ENCODE measurements around the gene DBH.
A peak's percentile ranks its signal among the peaks of the same experiment; 100 is the strongest.

Gene DBH

DNA sequence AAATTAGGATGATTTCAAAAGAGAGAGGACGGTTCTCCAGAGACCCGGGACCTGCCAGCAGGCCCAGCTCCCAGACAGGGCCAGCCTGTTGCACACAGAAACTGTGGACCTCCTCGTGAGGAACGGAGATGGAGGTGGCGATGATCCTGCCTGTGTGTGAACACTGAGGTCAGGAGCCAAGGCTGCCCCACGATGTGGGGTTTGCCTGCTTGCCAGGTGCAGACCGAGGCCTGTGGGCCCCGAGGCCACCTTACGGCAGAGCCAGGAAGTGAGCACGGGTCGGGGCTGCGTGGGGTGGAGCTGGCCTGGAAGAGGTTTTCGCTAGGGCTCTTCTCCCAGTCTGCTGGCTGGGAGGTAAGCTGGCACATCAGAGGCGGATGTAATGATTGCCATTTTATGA is 31.3 kb upstream of the DBH start:
- DNase-seq (ENCODE audit: low read depth in 2 of 2), result no peak

DNA sequence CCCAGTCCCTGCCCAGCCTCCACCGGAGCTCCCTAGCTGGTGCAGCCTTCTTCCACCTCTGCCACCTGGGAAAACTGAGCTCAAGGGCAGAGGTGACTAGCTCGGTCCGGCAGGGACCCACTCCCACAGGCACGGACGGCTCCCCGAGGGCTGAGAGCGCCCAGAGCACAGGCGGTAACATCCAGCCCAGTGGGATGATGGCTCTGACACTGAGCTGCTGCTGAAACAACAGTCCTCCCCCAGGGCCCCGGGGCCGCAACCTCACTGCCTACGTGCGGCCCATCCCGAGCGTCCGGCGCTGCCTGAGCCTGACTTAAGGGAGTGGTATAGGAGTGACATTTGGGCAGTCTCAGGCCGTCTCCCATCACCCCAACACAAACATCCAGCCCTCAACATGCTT is 30.7 kb upstream of the DBH start:
- no peak for DNase-seq (ENCODE audit: low read depth in 2 of 2)

DNA sequence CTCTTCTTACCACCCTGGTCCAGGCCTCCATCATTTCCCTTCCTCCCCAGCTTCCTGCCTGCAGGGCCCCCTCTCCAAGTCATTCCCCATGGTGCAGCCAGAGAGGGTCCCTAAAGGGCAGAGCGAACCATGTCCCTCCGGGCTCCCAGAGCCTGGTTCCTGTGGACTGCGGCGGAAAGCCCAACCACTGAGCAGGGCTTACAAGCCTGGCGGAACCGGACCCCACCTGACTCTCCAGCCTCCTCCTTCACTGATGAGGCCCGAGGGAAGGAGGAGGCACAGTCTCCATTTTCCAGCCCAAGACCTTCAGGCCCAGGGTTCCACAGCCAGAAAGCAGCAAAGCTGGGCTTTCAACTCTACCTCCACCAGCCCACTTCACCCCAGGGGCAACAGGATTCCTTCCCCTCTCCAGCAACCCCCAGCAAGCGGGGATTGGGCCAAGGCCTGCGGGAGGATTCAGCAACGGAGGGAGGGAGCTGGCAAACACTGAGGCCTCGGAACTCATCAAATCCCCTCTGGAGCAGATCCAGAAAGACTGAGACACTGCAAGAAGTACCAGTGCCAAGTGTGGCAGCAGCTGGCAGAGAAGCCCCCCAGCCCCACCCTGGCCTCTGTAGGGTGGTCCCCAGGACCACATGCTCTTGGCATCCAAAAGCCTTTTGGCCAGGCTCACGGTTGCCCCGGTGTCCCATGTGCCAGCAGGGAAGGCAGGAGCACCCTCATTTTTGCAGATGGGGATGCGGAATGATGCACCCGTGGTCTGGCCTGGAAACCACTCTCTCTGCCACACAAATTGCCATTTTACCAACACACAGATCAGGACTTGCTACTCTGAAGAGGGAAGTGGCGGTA is 30.1 kb upstream of the DBH start:
- no peak for DNase-seq (ENCODE audit: low read depth in 2 of 2)

DNA sequence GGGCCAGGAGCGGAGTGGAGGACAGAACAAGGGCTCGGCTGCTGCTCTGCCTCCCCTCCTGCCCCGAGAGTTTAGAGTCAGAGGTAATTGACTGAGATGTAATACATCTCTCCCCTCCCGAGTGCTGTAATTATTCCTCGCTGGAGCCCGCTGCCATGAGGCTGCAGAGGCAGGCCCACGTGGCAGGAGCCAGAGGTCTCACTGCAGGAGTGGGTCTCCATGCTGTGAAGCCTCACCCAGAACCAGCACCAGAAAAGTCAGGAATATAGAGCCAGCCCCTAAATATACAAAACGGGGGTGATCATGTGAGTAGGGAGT is 29.5 kb upstream of the DBH start:
- DNase-seq (ENCODE audit: low read depth in 2 of 2), result no peak

DNA sequence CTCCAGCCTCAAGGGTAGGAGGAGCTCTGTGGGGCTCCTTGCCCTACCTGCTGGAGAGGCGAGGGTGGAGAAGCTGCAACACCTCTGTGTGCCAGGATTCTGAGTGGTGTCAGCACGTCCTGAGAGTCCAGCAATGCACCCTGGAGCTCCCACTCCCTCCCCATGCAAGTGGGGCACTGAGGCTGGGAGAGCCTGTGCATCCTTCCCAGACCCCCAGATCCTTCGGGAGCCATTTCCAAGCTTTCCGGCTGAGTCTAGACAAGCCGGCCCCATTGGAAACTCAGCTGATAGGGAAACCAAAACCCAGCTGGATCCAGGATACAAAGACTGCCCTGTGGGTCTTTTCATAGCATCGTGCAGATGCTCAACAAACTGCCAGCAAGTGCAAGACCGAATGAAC is 28.8 kb upstream of the DBH start:
- no peak for DNase-seq (ENCODE audit: low read depth in 2 of 2)

DNA sequence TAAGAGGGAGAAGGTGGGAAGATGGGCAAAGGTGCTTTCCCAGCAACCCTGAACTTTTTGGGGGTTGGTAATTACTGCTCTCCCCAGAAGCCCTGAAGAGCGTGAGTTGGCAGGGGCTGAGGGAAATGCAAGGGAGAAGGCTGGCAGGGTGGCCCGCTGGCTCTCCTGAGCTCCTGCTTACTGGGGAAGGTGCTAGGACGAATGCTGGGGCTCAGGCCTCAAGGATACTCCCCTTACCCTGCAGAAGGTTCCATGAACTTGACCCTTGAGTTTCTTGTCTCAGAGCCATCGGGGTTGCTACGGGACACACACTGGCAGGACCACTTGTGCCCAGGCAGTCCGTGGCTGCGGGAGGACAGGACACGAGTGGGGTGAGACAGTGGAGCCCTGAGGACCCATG is 28.2 kb upstream of the DBH start:
- DNase-seq (ENCODE audit: low read depth in 2 of 2), result no peak

DNA sequence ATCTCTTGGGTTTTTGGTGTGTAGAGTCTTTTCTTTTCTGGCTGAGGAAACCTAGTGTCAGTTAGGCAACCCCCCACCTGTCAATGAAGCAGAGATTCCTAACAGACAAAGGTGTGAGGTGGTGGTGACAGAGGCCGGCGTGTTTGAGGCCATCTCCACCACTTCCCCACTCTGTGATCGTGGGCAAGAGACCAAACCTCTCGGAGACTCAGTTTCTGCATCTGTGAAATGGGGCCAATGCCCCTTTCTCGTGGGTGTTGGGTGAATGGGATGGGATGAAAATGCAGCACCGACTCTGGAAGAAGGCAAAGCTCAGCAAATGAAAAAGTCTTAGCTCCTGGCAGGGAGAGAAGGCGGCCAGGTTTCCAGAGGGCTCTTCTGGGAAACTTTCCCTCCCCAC is 27.8 kb upstream of the DBH start:
- no peak for DNase-seq (ENCODE audit: low read depth in 2 of 2)

DNA sequence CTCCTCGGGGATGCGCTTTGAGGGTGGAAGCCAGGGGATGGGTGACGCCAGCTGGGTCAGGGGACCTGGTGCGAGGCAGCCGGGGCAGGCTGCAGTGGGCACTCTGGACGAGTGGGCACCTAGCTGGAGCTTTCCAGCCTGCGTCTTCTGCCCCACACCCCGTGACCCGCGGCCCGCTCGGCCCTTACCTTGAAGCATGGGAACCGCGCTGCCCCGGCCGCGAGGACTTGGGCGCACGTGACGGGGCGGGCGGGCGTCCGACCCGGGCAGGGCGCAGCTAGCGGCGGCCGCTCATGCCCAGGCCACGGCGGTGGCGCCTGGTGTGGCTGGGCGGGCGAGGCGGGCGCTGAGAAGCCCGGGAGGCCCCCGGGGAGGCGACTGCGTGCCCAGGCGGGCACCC is 27.3 kb upstream of the DBH start:
- no peak for DNase-seq (ENCODE audit: low read depth in 2 of 2)

DNA sequence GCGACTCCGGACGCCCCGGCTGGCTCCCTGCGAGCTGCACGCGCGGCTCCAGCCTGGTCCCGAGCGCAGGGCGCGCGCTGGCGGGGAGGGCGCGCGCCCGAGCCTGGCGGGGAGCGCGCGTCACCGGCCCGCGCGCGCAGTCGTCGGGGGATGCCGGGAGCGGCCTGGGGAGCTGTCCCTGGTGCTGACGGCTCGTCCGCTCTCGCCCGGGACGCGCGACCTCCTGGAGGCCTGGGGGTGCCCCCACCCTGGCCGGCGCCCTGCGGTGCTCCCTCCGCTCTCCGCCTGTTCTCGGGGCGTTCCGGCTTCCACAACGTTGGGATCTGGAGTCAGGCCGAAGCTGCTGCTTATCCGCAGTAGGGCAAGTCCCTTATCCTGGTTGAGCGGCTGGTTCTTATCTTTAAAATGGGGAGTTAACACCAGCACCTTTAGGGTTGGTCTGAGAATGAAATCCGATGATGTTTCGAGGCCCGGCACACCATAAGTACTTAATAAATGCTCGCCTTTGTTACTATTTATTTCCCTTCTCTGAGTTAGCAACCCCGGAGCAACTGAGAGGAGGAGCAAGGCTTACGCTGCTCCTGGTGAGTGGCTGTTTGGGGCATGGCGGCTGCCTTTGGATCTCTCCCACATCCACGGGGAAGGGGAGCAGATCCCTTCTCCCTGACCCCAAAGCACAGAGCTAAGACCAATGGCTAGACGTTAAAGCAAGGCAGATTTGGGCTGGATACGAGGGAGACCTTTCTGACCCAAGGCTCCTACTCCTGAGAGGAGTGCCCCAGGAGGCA is 26.7 kb upstream of the DBH start, which contains the start of gene FAM163B:
Gene FAM163B (minus strand): TSS at position 79 of the 788 bp plus-strand sequence. CDS start 29,166 bp downstream, outside the sequence.
- peak in 1 of 2 donors; percentile 4 for DNase-seq (ENCODE audit: low read depth in 2 of 2)

DNA sequence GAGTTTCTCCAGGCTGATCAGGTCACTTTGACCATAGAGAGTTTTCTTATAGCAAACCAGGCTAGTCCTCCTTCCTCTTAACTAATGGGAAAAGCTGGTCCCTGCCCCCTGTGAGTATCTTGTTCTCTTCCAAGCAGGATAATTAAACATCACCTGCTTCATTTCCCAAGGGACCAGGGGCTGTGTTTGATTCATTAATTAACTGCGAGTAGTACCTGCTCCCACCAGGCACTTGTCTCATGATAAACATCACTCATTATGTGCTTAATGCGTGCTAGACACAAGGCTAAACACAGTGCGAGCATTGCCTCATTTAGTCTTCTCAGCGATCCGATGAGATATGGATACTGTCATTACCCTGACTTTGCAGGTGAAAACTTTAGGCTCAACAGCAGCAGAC is 25.3 kb upstream of the DBH start:
- no peak for DNase-seq (ENCODE audit: low read depth in 2 of 2)

DNA sequence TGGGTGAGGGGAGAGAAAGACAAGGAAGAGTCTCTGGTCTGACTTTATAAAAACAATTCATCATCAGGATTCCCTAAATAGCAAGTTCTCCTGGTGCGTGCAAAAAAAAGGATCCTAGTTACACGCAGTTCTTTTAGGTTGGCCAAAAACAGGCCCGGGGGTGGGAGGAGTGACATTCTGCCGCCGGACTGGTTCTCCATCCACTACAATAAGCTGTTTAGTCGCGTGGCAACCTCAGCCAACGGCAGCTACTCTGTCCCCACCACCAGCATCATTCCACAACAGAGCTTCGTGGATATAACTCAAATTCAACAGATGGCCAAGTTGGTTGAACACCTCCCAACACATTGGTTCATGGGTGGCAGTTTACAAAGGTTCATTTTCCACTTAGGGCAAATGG is 24.1 kb upstream of the DBH start:
- no peak for DNase-seq (ENCODE audit: low read depth in 2 of 2)

DNA sequence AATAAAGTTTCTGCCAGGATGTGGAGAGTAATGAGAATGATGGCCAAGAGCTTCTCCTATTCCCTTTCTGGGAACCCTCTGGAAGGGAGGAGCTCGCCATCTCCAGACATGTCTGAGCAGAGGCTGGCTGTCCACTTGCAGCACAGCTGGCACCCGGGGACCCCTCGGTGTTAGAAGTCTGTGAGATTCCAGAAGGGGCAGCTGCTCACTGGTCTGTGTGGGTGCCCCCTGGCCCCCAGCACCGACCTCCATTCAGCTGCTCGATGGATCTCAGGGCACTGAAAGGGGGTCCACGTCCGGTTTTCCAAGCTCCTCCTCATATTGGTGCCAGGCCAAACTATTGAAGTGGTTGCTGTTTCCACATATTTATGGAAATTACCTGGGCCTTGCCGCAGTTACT is 23.3 kb upstream of the DBH start:
- no peak for DNase-seq (ENCODE audit: low read depth in 2 of 2)

DNA sequence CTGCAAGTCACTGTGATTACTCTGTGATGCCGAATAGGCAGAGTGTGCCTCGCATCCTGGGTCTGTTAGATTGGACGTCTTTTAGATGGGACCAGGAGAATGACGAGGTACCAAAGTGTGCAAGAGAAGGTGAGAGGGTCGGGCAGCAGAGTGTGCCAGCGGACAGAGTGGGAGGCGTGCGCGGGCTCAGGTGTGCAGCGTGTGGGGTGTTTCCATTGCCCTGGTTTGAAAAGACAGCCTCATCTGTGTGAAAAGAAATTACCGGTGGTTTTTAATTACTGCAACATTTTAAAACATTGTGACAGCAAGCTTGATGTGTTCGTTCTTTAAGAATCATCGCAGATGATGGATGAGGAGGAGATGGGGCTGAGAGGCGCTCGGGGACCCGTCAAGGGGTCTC is 22.7 kb upstream of the DBH start:
- no peak for DNase-seq (ENCODE audit: low read depth in 2 of 2)

DNA sequence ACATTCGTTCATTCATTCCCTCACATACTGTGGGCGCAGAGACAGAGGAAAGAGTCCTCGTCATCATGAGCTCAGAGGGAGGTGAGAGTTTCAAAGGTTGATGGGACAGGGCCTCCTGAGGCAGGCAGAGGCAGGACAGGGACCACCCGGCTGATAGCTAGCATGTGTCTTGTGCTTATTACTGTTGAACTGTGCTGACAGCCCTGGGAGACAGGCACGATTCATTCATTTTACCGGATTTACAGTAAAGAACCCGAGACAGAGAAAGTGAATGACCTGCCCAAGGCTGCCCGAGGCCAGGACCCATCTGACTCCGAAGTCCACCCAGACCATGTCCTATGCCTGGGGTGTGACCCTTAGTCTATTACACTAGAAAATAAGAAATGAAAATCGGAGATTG is 22.1 kb upstream of the DBH start:
- no peak for DNase-seq (ENCODE audit: low read depth in 2 of 2)

DNA sequence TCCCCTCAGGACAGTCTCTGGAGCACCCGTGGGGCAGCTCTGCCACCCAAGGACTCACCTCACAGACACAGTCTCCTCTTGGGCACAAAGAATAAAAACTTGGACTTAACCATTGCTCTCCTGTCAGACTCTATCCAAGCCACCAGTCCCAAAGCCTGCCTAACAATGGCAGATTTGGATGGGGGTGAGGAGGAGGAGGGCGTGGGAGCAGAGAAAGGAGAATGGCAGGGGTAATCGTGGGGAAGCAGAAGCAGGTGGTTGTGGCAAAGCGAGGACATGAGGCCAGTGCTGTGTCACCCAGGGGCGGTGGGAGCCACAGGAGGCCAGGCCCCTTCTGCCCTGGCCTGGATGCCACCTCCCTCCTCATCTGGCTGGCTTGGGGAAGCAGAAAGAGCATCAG is 21.5 kb upstream of the DBH start:
- DNase-seq (ENCODE audit: low read depth in 2 of 2), result no peak

DNA sequence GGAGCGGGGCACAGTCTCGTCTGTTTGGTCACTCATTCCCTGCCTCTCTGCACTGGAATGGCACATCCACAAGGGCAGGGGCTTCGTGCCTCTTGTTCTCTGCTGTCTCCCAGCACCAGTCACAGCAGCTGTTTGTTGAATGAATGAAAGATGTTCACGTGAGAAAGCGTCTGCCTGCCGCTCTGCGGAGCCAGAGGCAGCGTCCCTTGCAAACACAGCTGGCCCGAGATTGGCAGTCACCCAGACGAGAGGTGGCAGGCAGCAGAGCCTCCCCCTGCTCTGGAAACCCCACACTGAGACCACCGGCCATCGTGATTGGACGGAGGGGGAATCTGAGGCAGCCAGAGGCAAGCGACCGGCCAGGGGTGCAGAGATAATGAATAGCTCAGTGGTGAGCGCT is 21.0 kb upstream of the DBH start:
- no peak for DNase-seq (ENCODE audit: low read depth in 2 of 2)

DNA sequence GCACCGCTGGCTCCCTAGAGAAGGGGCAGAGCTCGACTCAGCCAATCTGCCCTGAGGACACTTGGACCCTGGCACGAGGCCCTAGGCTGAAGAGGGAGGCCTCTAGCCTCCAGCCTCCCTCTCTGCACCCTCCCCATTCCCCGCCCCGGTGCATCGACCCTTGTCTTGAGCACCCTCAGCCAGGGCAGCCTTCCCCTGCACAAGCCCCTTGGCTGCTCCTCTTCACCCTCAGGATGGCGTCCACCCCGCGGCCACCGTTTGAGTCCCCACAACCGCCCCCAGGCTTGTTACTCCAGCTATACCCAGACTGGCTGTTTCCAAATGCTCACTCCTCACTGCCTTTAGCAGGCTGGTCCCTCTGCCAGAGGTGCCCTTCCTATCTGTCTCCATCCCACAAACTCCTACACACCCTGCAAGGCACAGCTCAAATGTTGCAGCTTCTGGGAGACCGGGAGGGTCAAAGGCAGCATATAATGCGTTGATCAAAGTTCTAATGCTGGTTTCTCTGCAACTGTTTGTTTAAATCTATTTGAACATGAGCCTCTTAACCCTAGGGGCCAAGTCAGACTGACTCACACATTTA is 20.5 kb upstream of the DBH start:
- no peak for DNase-seq (ENCODE audit: low read depth in 2 of 2)

DNA sequence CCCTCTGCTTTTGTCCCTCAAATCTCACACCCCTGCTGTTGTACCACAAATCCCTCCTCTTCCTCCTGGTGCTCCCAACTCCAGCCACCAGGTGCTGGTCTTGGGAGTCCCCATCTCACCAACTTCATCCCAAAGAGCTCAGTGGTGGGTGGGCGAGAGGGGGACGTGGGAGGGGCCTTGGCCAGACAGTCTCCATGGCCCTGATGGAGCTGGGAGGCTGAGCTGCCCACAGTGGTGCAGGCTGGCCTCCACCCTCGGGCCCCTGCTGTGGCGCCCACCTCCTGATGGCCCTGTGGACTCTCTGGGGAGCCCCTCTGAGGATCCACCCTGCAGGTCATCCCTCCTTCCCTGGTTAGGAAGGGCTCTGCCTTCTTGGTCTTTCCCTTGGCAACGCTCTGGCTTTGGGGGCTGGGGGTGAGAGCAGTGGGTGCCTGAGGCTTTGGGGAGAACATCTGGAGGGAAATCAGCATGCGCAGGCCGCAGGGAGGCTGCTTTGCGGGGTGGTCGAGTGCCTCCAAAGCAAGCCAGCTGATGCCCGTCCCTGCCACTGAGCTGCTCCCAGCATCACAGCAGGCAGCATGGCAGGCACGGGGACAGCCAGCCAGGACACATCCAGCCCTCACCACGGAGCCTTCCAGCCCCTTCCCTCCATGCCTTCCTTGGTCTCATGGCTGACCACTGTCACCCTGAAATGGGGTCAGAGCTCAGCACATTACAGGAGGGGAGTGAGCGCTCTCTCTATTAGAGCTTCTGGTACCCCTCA is 19.3 kb upstream of the DBH start:
- DNase-seq (ENCODE audit: low read depth in 2 of 2), result no peak

DNA sequence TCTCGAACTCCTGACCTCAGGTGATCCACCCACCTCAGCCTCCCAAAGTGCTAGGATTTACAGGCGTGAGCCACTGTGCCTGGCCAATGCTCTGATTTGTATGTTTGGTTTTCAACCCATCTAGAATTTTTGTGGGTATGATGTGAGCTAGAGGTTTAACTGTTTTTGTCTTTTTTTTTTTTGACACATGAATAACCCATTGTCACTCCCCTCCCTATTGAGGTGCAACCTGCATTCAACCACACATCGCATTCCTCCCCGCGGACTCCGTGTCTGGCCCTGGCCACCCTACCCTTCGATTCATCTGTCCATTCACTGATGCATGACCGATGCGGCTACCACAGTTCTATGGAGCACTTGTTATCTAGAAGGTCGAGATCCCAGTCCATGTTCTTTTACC is 17.4 kb upstream of the DBH start:
- DNase-seq (ENCODE audit: low read depth in 2 of 2), result no peak

DNA sequence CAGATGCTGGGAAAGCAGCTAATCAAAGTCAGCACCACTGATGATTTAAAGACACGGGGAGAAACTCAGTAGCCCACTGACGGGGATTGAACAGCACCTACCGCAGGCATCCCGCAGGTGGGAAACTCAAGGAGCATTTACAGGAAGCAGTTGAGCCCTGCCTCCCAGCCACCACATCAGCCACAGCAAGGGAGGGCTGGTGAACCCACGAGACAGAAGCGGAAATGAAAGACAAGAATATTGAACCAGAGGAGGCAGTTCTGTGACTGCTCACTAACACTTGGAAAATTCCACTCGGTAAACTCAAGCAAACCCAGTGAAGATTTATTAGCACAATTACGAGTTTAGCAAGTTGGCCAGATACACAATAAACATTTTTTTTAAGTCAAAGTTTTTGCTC is 16.4 kb upstream of the DBH start:
- peak; percentile 19 to 34 for DNase-seq (ENCODE audit: low read depth in 2 of 2)

DNA sequence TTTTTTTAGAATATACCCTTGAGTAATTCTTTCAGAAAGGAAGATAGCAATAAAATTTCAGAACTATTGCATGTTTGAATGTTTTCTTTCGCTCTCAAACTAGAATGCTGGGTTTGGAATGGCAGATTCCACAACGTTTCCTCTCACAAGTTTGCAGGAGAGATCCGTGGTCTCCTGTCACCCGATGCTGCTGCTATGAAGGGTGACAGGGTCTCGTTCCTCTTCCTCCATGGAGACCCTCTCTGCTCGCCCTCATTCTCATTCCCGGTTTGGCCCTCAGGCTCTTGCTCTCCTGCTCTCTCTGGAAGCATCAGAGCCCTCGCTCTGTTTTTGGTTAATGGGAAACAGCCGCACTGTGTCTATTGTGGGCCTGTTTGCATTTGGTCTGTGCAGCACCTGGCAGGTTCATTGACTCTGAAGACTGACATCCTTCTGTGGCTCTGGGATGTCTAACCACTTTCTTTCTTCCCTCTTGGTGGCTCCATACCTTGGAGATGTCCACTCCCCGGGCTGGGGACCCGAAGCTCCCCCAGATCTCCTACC is 14.4 kb upstream of the DBH start:
- no peak for DNase-seq (ENCODE audit: low read depth in 2 of 2)

DNA sequence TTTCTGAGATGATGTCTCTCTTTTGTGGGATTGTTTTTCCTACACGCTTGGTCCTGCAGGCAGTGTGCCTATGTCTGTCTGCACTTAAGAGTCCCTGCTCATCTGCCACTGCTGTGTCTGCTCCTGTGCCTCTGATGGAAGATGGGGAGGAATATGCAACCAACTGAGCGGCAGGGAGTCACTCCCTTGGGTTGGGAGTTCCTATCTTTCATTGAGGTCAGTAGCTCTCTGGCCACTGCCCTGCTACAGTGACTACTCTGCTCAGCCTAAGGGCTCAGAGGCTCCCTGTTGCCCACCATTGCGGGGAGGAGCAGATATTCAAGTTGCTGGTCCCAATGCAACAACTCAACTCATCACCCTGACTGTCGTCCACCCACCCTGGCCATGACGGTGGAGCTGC is 13.6 kb upstream of the DBH start:
- DNase-seq (ENCODE audit: low read depth in 2 of 2), result no peak
